ENCODE measurements around the gene SPATS1.

SPATS1 gene

GRCh38 chr6:44342489-44342888 is at the start of gene SPATS1:
SPATS1 (plus strand) TSS chr6:44342650; CDS start chr6:44343096, 446 bp downstream.
- DNase-seq, result no peak

GRCh38 chr6:44292661-44293365 is 49.6 kb upstream of the SPATS1 start:
- no peak for DNase-seq

- DNase-seq, result no peak
These were observed 47.3 kb upstream of the SPATS1 start for GRCh38 chr6:44294832-44295791.

GRCh38 chr6:44297063-44298038 is 45.1 kb upstream of the SPATS1 start:
- DNase-seq, result no peak

DNA sequence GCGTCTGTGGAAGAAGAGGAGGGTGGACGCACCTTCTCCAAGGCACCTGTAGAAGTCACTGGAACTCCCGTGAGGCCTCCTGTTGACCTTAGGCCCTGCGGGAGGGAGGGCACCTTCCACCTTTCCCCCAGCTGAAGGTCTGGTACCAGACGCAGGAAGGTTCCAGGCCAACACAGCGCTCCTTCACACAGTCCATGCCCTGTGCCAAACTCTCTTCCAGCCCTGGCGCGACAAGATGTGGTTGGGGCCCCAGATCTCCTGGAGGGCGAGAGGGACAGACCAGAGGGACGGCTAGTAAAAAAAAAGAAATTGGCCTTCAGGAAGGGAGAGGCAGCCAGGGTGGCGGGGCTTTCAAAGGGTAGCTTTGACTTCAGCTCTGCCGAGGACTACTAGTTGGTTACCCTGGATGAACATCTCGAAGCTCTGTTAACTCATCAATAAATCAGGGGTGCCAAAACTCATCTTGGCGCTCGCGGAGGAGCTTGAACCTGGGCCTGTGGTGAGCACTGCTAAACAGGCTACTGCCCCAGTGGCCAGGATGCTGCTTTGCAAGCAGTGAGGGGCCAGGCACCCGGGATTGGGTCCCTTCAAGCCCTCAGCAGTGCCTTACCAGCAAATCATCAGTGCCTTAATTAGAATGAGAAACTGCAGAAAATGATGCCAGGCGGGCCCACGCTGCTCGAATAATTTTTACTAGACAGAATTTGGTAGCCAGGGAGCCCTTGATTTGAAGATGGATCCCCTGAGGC is 44.2 kb upstream of the SPATS1 start:
- no peak for DNase-seq

- DNase-seq, result no peak
These were observed 43.6 kb upstream of the SPATS1 start for GRCh38 chr6:44298864-44299263.

DNA sequence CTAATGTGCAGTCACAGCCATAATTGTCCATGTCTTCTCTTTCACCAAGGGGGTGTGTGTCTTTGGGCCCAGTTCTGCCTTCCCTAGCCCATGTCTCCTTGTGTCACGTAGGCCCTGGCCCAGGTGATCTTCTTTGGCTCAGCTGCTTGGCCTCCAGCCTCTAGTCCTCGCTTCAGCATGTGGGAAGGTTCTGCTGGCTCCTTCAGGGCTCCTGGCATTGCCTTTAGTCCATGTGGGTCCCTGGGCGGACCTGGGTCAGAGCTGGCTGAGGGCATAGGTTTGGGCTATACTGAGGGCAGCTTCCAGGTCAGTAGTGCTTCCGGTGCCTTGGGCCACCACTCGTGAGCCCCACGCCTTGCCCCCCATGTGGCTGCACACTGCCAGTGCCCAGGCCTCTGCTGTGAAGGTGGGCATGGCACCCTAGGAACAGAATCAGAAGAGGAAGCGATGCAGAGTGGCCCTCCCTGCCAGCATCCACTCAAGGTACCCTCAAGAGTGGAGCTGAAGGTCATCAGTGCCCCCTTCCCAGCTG is 42.1 kb upstream of the SPATS1 start:
- no peak for DNase-seq

DNA sequence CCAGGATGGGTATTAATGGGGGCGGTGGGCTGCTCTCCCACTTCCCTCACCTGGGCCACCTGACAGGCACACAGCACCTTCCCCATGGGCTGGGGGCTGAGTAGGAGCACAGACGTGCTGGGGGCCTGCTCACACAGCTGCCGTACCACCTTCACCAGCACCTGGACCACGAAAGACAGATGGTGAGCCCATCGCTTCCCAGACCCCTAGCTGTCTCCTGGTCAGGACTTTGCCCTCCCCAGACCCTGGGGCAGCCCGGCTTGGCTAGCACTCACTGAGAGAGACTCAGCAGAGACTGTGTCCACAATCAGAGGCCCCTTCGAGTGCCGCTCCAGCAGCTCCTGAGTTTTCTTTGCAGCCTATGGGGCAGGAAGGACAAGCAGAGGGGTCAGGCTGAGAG is 41.3 kb upstream of the SPATS1 start:
- no peak for DNase-seq

- no peak for DNase-seq
These were observed 40.5 kb upstream of the SPATS1 start for GRCh38 chr6:44301782-44302564.

GRCh38 chr6:44302856-44303255 is 39.6 kb upstream of the SPATS1 start:
- DNase-seq, result no peak

- no peak for DNase-seq
These were observed 38.6 kb upstream of the SPATS1 start for GRCh38 chr6:44303842-44304241.

DNA sequence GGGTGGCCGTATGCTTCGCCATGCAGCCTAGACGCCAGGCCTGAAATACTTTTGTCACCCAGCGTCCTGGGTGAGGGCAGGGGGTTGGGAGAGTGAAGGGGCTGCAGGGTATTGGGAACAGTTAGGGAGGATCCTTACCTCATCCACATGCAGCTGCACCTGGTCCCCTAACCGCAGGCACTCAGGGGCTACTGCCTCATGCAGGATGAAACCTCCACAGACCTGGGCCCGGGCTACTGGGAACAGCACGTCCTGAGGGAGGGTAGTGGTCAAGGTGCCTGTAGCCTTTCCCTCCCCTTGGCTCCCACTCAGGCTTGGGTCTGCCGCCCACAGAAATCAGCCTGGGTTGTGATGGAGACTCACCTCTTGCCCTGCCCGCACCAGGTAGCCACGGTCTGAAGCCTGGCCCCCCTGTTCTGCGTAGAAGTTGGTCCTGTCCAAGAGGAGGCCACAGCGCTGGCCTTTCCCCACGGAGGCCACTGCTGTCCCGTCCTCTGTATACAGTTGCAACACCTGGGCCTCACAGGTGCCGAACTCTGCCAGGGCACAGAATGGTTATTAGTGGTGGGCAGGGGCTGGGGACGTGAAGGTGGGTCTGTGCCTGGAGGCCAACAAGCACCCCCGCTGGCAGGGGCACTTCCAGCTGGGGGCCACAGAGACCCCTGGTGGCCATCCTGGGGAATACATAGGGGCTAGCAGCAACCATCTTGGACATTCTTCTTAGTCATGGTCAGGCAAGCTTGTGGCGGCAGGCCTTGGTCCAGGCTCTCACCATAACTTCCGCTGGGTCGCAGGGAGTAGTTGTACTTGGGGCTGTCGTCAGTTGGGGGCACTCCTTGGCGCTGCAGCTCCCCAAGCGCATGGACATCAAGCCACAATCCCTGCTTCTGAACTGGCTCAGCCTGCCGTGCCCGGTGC is 37.9 kb upstream of the SPATS1 start:
- no peak for DNase-seq

DNA sequence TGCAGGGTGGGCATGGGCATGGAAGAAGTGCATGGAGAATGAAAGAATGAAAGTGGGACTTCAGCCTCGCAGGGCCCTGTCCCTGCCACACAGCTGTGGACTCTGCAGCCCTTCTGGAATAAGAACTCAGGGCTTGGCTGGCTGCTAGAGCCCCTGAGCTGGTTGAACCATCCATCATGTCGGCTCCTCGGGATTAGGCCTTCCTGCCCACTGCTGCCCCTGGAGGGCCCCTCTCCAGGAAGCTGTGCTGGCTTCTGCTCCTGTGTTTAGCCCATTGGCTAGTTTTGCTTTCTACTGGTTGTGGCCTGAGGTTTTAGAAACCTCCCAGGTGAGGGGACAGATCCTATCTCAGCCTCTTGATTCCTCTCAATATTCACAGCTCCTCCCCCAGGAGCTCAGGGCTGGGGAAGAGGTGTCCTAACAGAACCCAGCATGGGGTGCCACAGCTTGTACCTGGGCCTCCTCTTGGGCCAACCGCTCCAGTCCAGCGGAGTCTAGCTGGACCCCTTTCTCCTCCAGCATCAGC is 37.2 kb upstream of the SPATS1 start:
- no peak for DNase-seq

DNA sequence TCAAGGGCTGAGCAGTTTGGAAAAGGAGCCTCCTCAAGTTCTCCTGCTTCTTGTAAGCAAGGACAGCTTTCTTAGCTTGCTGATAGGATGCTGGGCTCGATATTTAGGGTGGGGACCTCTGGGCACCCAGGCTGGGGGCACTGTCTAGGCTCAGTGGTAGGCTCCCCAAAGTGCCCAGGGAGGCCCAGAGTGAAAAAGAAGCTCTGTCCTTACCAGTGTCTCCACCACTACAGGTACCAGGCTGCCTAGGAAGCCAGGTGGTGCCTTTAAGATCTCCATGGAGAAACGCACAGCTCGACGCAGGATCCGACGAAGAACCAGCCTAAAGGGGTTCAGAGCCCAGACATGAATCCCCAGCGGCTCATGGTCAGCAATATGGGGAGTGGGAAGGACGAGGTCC is 35.7 kb upstream of the SPATS1 start:
- no peak for DNase-seq

- no peak for DNase-seq
These were observed 35.2 kb upstream of the SPATS1 start for GRCh38 chr6:44307217-44307616.

DNA sequence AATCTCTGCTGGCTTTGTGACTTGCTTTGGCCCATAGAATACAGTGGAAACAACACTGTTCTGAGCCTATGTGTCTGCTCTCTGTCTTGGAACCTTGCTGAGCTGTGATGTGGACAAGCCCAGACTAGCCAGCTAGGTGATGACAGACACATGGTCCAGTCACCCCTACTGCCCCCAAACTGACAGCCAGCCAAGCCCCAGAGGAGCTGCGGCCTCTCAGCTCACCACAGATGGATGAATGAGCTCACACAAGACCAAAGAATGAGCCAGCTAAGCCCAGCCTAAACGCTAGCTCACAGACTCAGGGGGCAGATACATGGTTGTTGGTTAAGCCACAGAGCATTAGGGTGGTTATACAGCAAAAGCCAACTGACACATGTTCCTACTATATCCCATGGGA is 33.4 kb upstream of the SPATS1 start:
- no peak for DNase-seq

GRCh38 chr6:44309631-44310030 is 32.8 kb upstream of the SPATS1 start:
- DNase-seq, result no peak

- no peak for DNase-seq
These were observed 32.2 kb upstream of the SPATS1 start for GRCh38 chr6:44310241-44310640.

DNA sequence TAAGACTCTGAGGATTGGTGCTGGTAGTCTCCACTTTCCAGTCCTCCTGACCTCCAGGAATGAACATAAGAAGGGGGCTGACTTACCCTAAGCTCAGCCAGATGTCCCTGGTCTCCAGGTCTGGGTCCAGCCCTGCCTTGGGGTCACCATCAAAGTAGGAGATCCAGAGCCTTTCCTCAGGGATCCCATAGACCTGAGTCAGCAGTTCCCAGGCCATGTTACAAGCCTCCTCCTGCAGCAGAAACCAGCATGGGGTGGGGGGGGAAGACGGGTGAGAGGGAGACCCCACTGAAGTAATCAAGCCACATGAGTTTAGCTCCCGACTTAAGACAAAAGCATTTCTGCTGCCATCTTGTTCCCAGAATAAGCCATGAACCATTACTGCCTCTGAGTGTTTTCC is 31.1 kb upstream of the SPATS1 start:
- DNase-seq, result no peak

DNA sequence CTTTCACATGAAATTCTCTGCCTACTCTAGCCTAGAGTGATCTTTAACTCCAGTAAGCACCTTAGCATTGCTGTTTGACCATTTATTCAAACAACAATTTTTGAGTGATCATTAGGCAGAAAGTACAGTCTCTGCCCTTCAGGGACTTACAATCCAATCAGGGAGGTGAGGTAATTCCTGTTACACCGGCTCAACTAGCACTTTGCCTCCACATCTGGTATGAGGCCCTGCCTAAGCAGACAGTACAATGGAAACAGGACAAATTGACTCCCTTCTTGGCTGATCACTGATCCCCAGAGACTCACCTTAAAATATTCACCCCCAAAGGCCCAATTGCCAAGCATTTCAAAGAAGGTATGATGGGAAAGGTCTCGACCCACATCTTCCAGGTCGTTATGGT is 30.7 kb upstream of the SPATS1 start:
- no peak for DNase-seq
